Right renal cortex interstitium (tissue), 3 donors: ENCODE measurements around the gene DNAJB8. TPM values are rescaled to one million over a fixed set of nuclear protein-coding genes. Genes with fewer than 3 reads are reported as not detected.

Source experiments
- DNase-seq, 3 donors: peaks; one replicate each; pipeline ENCODE4 v3.0.0-alpha.2; 2013; ENCODE audit warnings: low read depth in 3 of 3, low spot score in 2 of 3
- polyA plus RNA-seq, 3 donors: library from polyadenylated mRNA; unstranded; fragments of 120-200 nt; gene quantifications; one replicate each; pipeline ENCODE4 v1.2.1, GENCODE V29; 2013; ENCODE audit not compliant: insufficient read length in 3 of 3

DNAJB8 gene
- not detected for polyA plus RNA-seq

DNA sequence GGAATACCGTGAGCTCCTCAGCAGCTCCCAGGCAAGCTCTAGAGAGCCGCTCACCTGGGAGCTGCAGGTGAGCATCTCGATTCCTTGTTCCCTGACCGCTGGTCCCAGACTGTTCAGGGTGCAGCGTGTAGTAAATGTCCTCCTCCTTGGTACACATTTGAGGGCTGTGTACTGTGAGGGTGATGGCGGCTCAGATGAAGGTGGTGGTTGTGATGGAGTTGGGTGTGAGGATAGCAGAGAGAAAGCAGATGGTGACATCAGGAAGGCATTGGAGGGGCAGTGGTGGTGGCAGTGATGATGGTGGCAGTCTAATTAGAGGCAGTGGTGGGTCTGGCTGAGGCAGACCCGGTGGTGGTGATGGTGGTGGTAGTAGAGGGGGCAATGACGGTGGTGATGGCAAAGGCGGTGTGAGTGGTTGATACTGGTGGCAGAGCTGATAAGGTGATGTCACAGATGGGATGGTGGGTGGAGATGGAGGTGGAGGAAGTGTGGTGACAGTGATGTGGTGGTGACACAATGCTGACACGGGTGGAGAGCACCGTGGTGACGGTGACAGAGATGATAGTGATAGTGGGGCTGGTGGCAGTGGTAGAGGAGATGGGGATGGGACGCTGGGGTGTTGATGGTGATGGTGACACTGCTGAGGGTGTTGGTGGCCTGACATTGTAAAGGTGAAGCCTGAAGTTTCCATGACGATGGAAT is at the start of gene DNAJB8:
Gene DNAJB8, minus strand, starts transcription at position 51 of the 702 bp plus-strand sequence. CDS start 3,645 bp downstream, outside the sequence.
- DNase-seq = no peak

DNA sequence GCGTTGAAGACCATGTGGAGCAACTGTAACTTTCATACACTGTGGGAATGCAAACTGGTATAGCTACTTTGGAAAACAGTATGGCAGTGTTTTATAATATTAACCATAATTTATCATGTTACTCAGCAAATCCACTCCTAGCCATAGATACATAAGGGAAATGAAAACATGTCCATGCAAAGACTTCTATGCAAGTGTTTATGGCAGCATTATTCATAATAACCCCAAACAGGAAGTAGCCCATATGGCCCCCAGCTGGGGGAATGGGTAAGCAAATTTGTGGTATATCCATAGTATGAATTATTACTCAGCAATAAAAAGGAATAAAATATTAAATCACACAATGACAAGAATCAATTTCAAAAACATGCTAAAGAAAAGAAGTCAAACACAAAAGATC is 49.3 kb upstream of the DNAJB8 start:
- no peak for DNase-seq

DNA sequence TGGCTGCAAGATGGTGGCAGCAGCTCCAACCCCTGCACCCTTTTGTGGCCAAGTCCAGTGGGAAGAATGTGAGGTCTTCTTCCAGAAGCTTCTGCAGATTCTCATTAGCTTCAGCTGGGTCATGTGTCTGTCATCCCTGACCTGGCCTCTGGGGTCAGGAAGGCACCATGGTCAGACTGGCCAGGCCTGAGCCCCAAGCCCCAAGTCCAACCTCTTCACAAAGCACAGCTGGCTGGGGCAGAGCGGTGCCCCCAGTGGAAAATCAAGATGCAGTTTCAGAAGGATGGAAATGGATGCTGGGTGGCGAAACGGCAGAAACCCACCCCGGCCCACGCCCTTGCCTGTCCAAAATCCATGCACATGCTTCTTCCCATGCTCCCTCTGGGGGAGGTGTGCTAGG is 42.2 kb upstream of the DNAJB8 start:
- DNase-seq = no peak

DNA sequence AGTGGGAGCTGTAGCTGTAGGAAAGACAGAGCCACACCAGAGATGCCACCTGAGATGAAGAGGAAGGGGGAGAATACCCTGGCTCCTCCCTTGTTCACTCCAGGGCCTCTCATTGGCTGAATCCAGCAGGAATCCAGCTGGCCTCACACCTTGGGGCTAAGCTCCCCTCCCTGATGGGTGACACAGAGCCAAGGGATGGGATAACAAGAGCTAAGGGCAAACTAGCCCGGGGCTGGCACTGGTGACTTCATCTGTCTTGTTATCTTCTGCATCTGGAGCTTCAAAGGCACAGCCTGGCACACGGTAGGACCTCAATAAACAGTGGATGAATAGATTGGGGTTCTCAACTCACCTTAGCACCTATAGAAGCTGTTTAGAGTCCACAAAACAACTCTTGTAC is 40.1 kb upstream of the DNAJB8 start:
- DNase-seq = no peak

DNA sequence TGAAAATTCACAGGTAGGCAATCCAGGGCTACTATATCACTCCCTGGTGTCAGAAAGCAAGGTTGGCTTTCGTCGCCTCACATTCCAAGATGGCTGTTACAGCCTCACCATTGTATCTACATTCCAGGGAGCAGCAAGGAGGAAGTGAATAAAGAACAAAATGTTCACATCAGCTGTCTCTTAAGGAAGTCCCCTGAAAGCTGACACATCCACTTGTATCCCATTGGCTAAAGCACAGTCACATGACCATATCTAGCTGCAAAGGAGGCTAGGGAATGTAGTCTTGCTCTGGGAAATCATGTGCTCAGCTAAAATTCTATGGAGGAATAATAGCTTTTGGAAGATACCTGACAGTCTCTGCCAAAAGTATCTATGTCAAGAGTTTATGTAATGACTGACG is 39.1 kb upstream of the DNAJB8 start:
- DNase-seq = no peak

DNA sequence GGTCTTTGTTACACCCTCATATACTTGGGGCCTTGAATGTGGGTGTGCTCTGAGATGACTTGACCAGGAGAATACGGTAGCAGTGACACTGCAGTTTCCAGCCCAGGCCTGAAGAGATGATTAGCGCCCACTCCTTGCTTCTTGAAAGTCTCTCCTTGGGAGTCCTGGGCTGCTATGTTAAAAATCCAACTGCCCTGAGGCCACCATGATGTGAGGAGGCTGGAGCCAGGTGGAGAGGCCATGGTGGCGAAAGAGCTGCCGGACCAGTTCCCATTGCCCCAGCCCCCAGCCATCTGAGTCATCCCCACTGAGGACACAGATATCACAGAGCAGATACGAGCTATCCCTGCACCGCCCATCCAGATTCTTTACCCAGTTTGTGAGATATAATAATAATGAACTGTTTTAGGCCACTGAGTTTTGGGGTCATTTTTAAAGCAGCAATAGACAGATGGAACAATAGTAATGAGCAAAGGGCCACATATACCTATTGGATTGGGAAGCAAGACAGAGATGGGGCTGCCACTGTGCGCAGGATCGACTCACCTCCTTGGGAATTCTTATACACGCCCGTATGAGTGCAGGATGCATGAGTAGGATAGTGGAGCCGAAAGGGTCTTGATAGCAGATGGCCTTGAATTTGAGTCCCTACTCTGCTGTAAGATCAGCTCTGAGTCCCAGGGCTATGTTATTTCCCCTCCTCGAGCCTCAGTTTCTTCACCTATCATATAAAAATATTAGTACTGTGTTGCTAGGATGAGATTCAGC is 38.5 kb upstream of the DNAJB8 start:
- DNase-seq = no peak

DNA sequence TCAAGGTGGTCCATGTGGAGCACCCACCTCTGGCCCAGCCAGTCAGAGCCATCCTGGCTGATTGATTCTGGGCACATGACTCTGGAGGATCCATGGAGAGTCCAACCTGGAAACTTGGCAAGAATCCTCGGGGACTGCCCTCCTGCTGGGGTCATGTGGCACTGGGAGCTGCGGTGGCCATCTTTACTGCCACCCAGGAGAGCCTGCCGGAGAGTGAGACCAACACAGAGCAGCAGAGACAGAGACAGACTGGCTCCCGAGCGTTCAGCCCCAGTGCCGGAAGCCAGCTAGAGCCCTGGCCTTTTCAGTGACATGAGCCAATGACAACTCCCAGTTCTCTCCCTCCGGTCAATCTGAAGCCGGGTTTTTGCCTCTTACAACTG is 37.8 kb upstream of the DNAJB8 start:
- no peak for DNase-seq

DNA sequence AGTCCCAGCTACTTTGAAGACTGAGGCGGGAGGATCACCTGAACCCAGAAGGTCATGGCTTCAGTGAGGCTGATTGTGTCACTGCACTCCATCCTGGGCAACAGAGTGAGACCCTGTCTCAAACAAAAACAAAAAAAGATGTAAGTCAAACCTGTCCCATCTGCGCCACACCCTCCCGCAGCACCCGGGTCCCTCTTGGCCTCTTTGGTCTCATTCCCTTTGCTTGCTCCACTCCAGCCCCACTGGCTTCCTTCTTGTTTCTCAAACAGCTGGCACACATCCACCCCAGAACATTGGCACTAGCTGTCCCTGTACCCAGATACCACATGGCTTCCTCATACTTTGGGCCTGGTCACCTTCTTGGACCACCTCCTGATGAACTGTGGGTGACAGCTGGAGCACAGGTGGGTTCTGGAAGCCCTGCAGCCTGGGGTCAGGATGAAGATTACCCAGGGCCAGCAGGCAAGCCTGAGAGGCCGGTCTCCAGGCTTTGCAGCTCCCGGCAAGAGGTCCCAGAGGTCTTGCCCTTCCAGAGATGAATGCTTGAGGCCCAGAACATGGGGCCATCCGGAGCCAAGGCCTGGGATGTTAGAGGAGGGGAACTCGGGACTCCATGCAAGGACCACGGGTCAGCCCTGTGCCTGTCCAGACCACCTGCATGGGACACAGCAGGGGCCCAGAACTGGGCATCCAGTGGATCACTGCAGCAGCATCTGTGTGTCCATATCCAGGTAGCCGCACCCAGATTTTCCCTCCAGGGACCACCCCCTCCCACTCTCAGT is 37.3 kb upstream of the DNAJB8 start:
- no peak for DNase-seq

DNA sequence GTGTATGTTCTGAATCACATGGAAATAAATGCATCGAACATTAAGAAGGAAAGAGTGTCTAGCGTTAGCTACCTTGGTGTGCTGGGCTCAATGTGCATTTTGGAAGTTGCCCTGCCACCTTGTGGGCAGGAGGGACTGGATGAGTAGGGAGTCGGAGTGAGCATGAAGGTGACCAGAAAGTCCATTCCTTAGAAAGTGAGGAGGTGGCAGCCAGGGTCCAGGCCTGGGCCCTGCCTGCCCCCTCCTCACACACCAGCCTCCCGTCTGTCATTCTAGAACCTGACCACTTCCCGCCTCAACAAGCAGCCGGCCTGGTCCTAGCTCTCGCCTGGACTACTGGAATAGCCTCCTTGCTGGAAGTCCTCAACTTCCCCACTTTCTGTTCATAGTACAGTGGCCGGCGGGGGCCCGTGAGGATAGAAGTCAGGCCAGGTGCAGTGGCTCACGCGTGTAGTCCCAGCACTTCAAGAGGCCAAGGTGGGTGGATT is 36.5 kb upstream of the DNAJB8 start:
- DNase-seq = no peak

DNA sequence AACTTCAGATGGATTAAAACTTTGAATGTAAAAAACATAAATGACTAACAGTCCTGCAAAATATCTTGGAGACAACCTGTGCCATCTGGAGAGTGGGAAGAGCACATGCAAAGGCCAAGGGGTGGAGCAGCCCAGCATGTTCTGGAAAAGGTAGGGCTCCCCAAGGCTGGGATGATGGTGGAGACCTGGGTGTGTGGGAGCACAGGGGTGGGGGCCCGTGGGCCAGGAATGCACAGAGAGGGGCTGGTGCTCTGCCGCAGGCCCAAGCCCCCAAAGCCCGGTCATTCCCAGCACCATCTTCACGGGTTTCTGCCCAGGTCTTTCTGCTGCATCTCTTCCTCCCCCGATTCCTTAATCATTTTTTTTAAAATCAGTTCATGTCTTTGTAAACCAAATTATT is 36.0 kb upstream of the DNAJB8 start:
- DNase-seq = no peak

DNA sequence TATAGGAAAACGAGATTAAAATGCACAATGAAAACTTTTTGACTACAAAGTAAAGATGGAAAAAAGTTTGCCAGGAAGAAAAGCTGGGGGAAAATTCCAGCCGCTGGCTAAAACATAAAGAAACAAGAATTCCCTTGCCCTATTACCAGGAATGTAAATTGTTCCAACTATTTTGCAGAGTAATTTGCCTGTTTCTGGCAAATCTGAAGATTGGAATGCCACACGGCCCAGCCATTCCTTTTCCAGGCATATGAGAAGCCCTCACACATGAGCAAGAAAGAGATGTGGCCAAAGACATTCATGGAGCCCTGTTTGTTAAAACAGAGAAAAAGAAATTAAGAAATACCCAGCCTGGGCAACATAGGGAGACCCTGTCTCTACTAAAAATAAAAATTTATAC is 34.7 kb upstream of the DNAJB8 start:
- DNase-seq = no peak

DNA sequence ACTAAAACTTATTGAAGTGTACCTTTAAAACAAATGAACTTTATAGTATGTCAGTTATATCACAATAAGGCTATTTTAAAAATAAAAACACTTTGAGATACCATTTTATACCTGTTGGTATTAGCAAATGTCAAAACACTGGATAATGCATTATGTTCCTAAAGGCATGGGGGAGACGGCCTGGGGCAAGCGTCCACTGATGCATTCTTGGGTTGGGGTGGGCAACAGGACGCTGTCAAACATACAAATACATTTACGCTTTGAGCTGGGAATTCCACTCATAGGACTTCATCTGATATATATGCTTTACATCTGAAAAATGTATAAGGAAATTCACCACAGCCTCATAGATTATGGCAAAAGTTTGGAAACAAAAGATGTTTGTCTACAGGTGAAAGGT is 33.9 kb upstream of the DNAJB8 start:
- DNase-seq = no peak

DNA sequence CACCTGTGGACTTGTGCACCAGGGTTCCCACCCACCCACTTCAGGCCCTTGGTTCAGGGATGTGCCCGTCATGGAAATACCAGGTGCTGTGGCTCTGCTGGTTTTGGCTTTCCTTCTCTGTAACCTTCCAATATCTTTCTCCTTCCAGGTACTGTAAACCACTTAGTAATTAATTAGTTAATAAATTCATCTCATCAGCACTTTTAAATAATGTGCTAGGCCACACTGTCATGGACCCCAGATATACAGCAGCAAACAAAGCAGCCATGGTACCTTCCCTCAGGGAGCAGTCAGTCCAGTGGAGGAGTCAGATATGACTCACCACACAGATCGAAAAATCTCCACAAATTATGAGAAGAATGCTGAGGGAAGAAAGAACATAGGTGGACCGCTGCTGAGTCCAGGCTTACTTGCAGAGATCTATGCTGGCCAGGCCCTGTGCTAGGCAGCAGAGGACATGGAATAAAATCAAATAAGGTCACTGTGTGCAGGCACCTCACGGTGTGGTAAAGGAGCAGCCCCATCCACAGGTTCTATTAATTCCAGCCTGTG is 33.1 kb upstream of the DNAJB8 start:
- no peak for DNase-seq

DNA sequence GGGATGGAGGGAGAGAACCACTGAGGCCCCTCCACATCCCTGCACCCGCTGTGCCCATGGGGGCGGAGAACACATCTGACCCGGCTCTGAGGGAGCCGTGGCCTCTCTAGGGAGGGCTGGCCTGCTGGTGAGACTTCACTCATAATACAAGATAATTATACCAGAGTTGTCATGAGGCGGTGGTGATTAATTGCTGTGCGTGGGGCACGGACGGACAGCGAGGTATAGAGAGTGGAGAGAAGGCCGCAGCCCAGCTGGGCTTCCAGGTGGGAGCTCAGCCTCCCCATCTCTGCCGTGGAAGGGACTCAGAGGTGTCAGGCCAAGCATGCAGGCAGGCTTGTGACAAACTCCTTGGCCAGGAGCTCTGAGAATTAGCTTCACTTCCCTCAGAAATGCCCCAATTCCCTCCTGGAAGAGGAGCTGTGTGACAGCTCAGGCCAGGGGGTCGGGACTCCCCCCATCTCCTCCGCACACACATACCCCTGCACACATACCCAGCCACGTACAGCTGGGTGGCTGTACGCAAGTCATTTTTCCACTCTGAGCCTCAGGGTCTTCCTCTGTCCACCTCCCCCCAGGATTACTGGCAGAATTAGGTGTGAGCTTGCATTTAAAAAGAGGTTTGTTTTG is 32.3 kb upstream of the DNAJB8 start:
- DNase-seq = no peak

DNA sequence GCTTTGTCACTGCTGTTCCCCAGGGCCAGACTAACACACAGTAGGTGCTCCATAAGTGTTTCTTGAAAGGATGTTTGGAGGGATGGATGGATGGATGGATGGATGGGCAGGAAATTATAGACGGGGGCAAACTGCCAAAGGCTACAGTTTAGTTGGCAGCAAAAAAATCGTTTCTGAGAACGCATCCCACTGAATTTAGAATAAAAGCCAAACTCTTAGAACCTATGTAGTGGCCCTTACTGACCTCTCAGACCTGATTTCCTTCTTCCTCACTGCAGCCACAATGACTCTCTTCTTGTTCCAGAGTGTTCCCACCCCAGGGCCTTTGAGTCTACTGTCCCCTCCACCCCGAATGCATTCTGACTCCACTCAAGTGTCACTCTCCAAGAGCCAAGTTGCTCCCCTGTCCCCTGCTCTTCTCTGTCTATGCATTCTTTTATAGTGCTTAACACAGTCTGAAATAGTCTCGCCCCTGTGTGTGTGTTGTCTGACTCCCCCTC is 31.5 kb upstream of the DNAJB8 start:
- DNase-seq = no peak

DNA sequence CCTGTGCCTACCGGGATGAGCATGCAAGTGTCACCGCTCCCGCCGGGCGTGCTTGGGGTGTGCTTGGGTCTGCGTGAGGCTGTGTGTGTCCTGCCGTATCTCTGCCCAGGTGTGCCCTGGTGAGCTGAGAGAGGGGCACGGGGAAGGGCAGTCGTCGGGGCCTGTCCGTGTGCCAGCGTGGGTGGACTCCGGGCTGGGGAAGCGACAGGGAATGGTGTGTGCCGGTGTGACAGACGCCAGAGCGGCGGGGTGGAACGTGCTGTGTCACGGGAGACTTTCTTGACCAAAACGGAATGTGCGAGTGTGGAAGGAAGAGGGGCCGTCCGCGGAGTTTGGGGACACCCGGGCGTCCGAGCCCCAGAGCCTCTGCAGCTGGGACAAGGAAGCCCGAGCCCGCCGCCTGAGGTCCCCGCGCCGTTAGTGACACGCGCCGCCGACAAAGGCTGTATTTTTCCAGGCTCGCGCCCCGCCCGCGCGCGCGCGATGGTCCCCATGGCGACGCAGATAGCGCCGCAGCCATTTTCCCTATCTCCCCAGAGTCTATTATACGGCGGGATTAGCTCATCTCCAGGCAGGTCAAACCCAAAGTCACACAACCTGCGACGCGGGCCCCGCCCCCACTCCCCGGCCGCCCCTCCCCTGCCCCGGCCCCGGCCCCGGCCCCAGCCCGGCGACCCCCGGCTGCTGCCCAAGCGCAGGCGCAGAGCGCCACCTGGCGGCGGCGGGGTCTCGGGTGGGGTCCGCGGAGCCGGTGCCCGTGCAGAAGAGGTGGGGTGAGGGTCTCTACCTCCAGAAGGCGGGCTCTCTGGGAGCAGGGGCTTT is 30.8 kb upstream of the DNAJB8 start:
- no peak for DNase-seq

DNA sequence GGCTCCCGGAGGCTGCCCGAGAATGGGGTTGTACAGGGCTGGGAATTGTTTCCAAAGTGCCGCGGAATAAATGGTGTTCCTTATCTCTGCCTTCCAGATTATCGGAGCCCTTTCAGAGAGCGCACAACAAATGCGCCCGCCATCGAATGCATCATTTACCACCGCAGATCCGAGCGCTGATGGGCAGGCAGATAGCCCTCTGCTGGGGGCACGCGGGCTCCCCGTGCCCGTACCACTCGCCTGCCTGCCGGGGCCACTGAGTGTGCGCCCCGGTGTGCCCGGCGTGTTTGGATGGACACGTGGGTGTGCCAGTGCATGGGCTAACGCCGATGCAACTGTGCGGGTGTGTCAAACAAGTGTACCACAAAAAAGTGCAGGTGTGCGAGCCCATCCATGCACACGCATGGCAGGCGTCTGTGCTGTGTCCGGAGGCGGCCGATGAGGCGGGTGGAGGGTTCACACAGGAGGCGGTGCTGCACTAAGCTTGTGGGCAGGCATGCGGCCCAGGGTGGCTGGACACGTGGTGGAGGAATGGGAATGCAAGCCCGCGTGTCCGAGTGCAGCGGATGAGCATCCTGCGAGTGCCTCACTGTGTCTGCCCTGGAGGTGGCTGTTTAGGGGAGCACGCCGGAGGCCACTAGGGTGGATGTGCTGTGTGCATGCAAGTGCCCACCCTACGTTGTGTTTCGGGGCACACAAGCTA is 30.1 kb upstream of the DNAJB8 start:
- DNase-seq = no peak

DNA sequence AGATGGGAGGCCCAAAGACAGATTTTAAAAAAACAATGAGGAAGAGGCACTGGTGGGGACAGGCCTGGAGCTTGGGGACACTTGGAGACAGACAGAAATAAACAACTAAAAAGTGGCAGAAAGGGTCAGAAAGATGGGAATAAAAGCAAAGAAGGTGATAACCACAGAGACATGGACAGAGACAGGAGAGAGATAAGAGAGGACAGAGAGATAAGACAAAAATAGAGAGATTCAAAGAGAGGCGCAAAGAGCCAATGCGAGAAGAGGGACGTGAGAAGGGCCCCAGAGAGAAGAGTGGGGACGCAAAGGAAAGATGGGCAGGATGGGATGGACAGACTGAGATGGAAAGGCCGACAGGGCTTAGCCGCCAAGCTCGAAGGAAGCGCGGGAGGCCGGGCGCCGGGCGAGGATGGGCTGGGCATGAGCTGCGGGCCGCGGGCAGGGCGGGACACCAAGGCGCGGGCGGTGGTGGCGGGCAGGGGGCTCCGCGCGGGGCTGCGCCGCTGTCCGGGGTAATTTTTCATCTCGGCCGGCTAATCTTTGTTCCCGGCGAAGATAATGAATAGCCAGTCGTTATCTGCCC is 29.4 kb upstream of the DNAJB8 start:
- DNase-seq = no peak
